CD4-positive, alpha-beta T cell treated with Interleukin-4 for 4 hours (primary cell): ENCODE measurements around the gene GPATCH2L.

ENCODE experiments used
- DNase-seq: peaks from one replicate; pipeline ENCODE4 v3.0.0-alpha.2; 2020

GPATCH2L gene

GRCh38 chr14:76259029-76259735 lies 107.5 kb downstream of the GPATCH2L start:
- no peak for DNase-seq

GRCh38 chr14:76260749-76261148 lies 109.0 kb downstream of the GPATCH2L start:
- DNase-seq = no peak

GRCh38 chr14:76261371-76261811 lies 109.7 kb downstream of the GPATCH2L start:
- no peak for DNase-seq

GRCh38 chr14:76262641-76263040 lies 110.9 kb downstream of the GPATCH2L start:
- no peak for DNase-seq
